GM12878 (cell line): ENCODE results near the gene CAPN2. TPM values are rescaled to one million over a fixed set of nuclear protein-coding genes. Genes with fewer than 3 reads are reported as not detected.

Source experiments
- ATAC-seq: fragments of 200-7000 bp; cut with Tn5 transposase; 3 replicates; pipeline ENCODE4 v1.9.1; 2020; ENCODE audit warnings: mild to moderate bottlenecking, moderate library complexity
- BruUV-seq: library from RNA; stranded (reverse); fragments of 400-500 nt; replicated peaks from 2 replicates; lab custom pipeline; 2021; lab: Mats Ljungman, UMichigan
- CTCF ChIA-PET: fragments of 300-600 bp; sonication (Branson Sonifier 250); formaldehyde crosslinking; extraction: SDS; loops from one replicate; lab custom pipeline; 2021; ENCODE audit warnings: inconsistent platforms; lab: Yijun Ruan, JAX
- POLR2A ChIA-PET: fragments of 350-600 bp; formaldehyde crosslinking; extraction: SDS; loops from one replicate; lab custom pipeline; 2021; ENCODE audit warnings: inconsistent platforms; lab: Charles Lee
- RAD21 ChIA-PET: fragments of 300-600 bp; sonication (Branson Sonifier 250); formaldehyde crosslinking; loops from one replicate; lab custom pipeline; 2023; ENCODE audit warnings: antibody characterized with exemption; ENCODE audit not compliant: unreplicated experiment; lab: Charles Lee
- SMC1A ChIA-PET: fragments of 300-600 bp; sonication (Branson Sonifier 250); formaldehyde crosslinking; loops from one replicate; lab custom pipeline; 2023; ENCODE audit not compliant: unreplicated experiment, uncharacterized antibody; lab: Charles Lee
- DNase-seq: peaks from one replicate; pipeline ENCODE4 v3.0.0-alpha.2; 2011; ENCODE audit warnings: low read depth, low spot score
- FAIRE-seq: peaks from 3 replicates; lab custom pipeline; 2011; peaks lifted over from hg19 to GRCh38; lab: Jason Lieb, UNC
- H2AFZ ChIP-seq: 2 replicates; pipeline ENCODE4 v1.6.0; 2011; ENCODE audit warnings: low read depth, low read length, control low read depth; ENCODE audit not compliant: control insufficient read depth
- H3K27ac ChIP-seq: 2 replicates; pipeline ENCODE4 v1.5.1; 2011; ENCODE audit warnings: control low read depth; ENCODE audit not compliant: control insufficient read depth, insufficient read depth
- H3K27me3 ChIP-seq, 2 experiments: replicated peaks in 1 of 2; 2 replicates each; pipeline versions ENCODE4 v1.6.0 to v1.6.1; 2011; ENCODE audit warnings: low read length in 1 of 2; ENCODE audit not compliant: control insufficient read depth in 2 of 2, insufficient read depth in 2 of 2
- H3K36me3 ChIP-seq, 2 experiments: 2 replicates each; pipeline ENCODE4 v1.5.1; 2011; ENCODE audit warnings: low read length in 1 of 2; ENCODE audit not compliant: control insufficient read depth in 2 of 2, insufficient read depth in 2 of 2
- H3K4me1 ChIP-seq: 2 replicates; pipeline ENCODE4 v1.6.1; 2011; ENCODE audit warnings: mild to moderate bottlenecking, low read length, moderate library complexity, mixed read lengths; ENCODE audit not compliant: control insufficient read depth, insufficient read depth
- H3K4me2 ChIP-seq: 2 replicates; pipeline ENCODE4 v1.6.0; 2011; ENCODE audit warnings: control low read depth; ENCODE audit not compliant: control insufficient read depth, insufficient read depth
- H3K4me3 ChIP-seq: fragments of 200-600 bp; sonication (generic); 2 replicates; pipeline ENCODE4 v1.5.1; 2016
- H3K79me2 ChIP-seq: 2 replicates; pipeline ENCODE4 v1.6.0; 2011; ENCODE audit warnings: low read length; ENCODE audit not compliant: control insufficient read depth, insufficient read depth
- H3K9ac ChIP-seq: 2 replicates; pipeline ENCODE4 v1.8.0; 2011; ENCODE audit warnings: low read length, control low read depth, mixed read lengths; ENCODE audit not compliant: control insufficient read depth, insufficient read depth
- H3K9me3 ChIP-seq: replicated peaks from 3 replicates; pipeline ENCODE4 v1.5.1; 2011; ENCODE audit warnings: mild to moderate bottlenecking, low read length; ENCODE audit not compliant: control insufficient read depth, insufficient read depth
- H4K20me1 ChIP-seq: 2 replicates; pipeline ENCODE4 v1.6.0; 2011; ENCODE audit not compliant: control insufficient read depth, insufficient read depth
- BCL11A ChIP-seq: IDR thresholded peaks from 2 replicates; pipeline ENCODE4 v1.6.1; 2011; ENCODE audit warnings: low read depth, low read length
- BHLHE40 ChIP-seq, 2 experiments: fragments of 450-650 bp in 1 of 2; IDR thresholded peaks; 2 replicates each; pipeline ENCODE4 v1.6.1; 2011 to 2017; ENCODE audit warnings: low read depth in 2 of 2, borderline replicate concordance in 1 of 2, improper control_type of control experiment in 1 of 2, low read length in 1 of 2, mild to moderate bottlenecking in 1 of 2
- CEBPB ChIP-seq, 2 experiments: fragments of 150-350 bp in 1 of 2; IDR thresholded peaks; 2 replicates each; pipeline ENCODE4 v1.6.1; 2012 to 2014; ENCODE audit warnings: low read depth in 2 of 2, low read length in 2 of 2, borderline replicate concordance in 1 of 2, inconsistent platforms in 1 of 2
- CTCF ChIP-seq, 3 experiments: IDR thresholded peaks in 2 of 3; conservative IDR thresholded peaks in 1 of 3; 2 replicates each; pipeline ENCODE4 v1.5.1; 2011; ENCODE audit warnings: low read depth in 3 of 3, low read length in 3 of 3, mild to moderate bottlenecking in 3 of 3, control low read depth in 2 of 3, moderate library complexity in 2 of 3, inconsistent platforms in 1 of 3, mixed read lengths in 1 of 3; ENCODE audit not compliant: control insufficient read depth in 2 of 3, insufficient read depth in 1 of 3; ENCODE audit errors: extremely low read depth in 1 of 3
- HDGF ChIP-seq: fragments of 450-650 bp; IDR thresholded peaks from 2 replicates; pipeline ENCODE4 v1.6.1; 2016; ENCODE audit warnings: antibody characterized with exemption
- IKZF1 ChIP-seq: fragments of 450-650 bp; conservative IDR thresholded peaks from 2 replicates; pipeline ENCODE4 v1.6.1; 2017; ENCODE audit warnings: antibody characterized with exemption, mild to moderate bottlenecking
- IKZF2 ChIP-seq, 2 experiments: fragments of 450-650 bp; IDR thresholded peaks; 2 replicates each; pipeline ENCODE4 v1.6.1; 2017; ENCODE audit warnings: mild to moderate bottlenecking in 2 of 2, moderate library complexity in 2 of 2
- NFYB ChIP-seq: IDR thresholded peaks from 2 replicates; pipeline ENCODE4 v1.6.1; 2011; ENCODE audit warnings: low read depth, mild to moderate bottlenecking, low read length, improper control_type of control experiment, moderate library complexity; ENCODE audit not compliant: insufficient read depth
- PAX5 ChIP-seq: IDR thresholded peaks from 2 replicates; pipeline ENCODE4 v1.6.1; 2011; ENCODE audit warnings: low read depth, low read length, borderline replicate concordance
- SKIL ChIP-seq: fragments of 450-650 bp; IDR thresholded peaks from 2 replicates; pipeline ENCODE4 v1.6.1; 2017; ENCODE audit warnings: mild to moderate bottlenecking, low read depth, inconsistent platforms; ENCODE audit not compliant: poor library complexity, severe bottlenecking
- TAF1 ChIP-seq: IDR thresholded peaks from 2 replicates; pipeline ENCODE4 v1.6.1; 2011; ENCODE audit warnings: mild to moderate bottlenecking, low read depth, low read length, borderline replicate concordance
- USF1 ChIP-seq: IDR thresholded peaks from 2 replicates; pipeline ENCODE4 v1.6.1; 2011; ENCODE audit warnings: borderline replicate concordance, low read depth, mild to moderate bottlenecking, moderate library complexity, mixed read lengths, low read length; ENCODE audit not compliant: insufficient read depth; ENCODE audit errors: extremely low read length
- ZNF217 ChIP-seq: fragments of 450-650 bp; IDR thresholded peaks from 2 replicates; pipeline ENCODE4 v1.6.1; 2017; ENCODE audit warnings: antibody characterized with exemption, mild to moderate bottlenecking
- ZNF592 ChIP-seq: fragments of 450-650 bp; IDR thresholded peaks from 2 replicates; pipeline ENCODE4 v1.6.1; 2017; ENCODE audit warnings: mild to moderate bottlenecking, moderate library complexity
- ZNF622 ChIP-seq: fragments of 450-650 bp; IDR thresholded peaks from 2 replicates; pipeline ENCODE4 v1.6.1; 2017; ENCODE audit warnings: mild to moderate bottlenecking, inconsistent platforms
- WGBS: methylation state at CpG from one replicate; pipeline ENCODE4 v1.1.6; 2016; ENCODE audit warnings: low lambda C conversion rate; ENCODE audit not compliant: insufficient replicate concordance, insufficient coverage; ENCODE audit errors: missing lambda C conversion rate; 5-methylcytosine and 5-hydroxymethylcytosine counted together
- in situ Hi-C: fragments of 300-500 bp; cut with MboI; formaldehyde crosslinking; loops from 9 replicates; pipeline ENCODE4 v1.14.3; 2018; ENCODE audit warnings: mixed read lengths
- intact Hi-C: fragments of 100-400 bp; cut with micrococcal nuclease; formaldehyde crosslinking; loops from one replicate; pipeline ENCODE4 v1.14.2; 2022; ENCODE audit not compliant: unreplicated experiment
- polyA plus RNA-seq, 11 experiments: library from polyadenylated mRNA; depleted of rRNA in 4 of 11; unstranded in 6 of 11; stranded (reverse) in 5 of 11; fragments of >200 nt; fragmentation: Nextera tagmentation in 4 of 11; fragmentation: Illumina TruSeq in 1 of 11; extraction: Ambion mirVana in 4 of 11; extraction: Trizol in 1 of 11; gene quantifications; 1 replicate in 1 of 11; 2 replicates in 10 of 11; pipeline versions ENCODE4 v1.2.1 to v1.2.3, GENCODE V29; 2011 to 2016; ENCODE audit warnings: inconsistent platforms in 2 of 11, missing spikeins in 2 of 11, low read depth in 1 of 11
- total RNA-seq, 4 experiments: library from RNA; depleted of rRNA in 3 of 4; stranded (reverse); fragments of >200 nt in 3 of 4; fragmentation: Illumina TruSeq in 1 of 4; extraction: Trizol in 1 of 4; gene quantifications; 2 replicates each; pipeline versions ENCODE4 v1.2.1 to v1.2.3, GENCODE V29; 2013 to 2021

Gene CAPN2
- total and polyA plus RNA-seq, 10 of the 15 experiments (the other 5 are each of a cell fraction or from before 2014, with no cell fraction given), result 6.0 to 21.4 (median 16.6) TPM

GRCh38 chr1:223802602-223803001 is 90.3 kb downstream of the CAPN2 start:
- Histone ChIP-seq H3K4me2 (no peak overlapping the region), H3K27me3 (no peaks in the 10 kb centered on the region), H3K36me3 (peaks cover 7% of the 10 kb centered on the region in 2 experiments; a peak in 1 of 4 replicates), H3K79me2 (no peaks in the 10 kb centered on the region), H3K9ac (no peak overlapping the region), H4K20me1 (no peaks in the 10 kb centered on the region), H3K27ac (no peak overlapping the region), H3K9me3 (no peaks in the 10 kb centered on the region), H2AFZ (no peak overlapping the region), H3K4me3 (no peak overlapping the region), H3K4me1 (no peaks in the 10 kb centered on the region)
- RAD21 ChIA-PET, result no interaction called here
- CTCF ChIA-PET, result interaction anchor here (0.7 to 1.8 kb wide), 6 partner anchors 10 to 262 kb away, joined by 3 to 6 read pairs (median 3); no protein-coding TSS in a partner anchor
- no TSS peak for BruUV-seq
- WGBS, result 69% methylated on average over 4 of the region's 4 CpGs
- SMC1A ChIA-PET, result interaction anchor here (0.7 to 1.3 kb wide), 3 partner anchors 8 to 248 kb away, joined by 3 read pairs; no protein-coding TSS in a partner anchor
- in situ Hi-C loops, result loop anchor here (25.0 kb wide), 1 partner anchor 535 kb away; the partner anchor contains the start of gene NVL
- no peak for FAIRE-seq
- no peak for ATAC-seq
- intact Hi-C loops, result no loop called here
- DNase-seq, result no peak
- POLR2A ChIA-PET, result no interaction called here
- no peak for TF ChIP-seq ZNF217
- TF ChIP-seq BCL11A, result no peak
- no peak for TF ChIP-seq SKIL
- TF ChIP-seq CEBPB (IDR thresholded peaks at IDR 0.05; ENCODE audit: borderline replicate concordance in 1 of 2, low read depth in 2 of 2, low read length in 2 of 2), result no peak
- TF ChIP-seq HDGF, result no peak
- TF ChIP-seq NFYB, result no peak
- no peak for TF ChIP-seq CTCF (IDR thresholded peaks at IDR 0.05 in 2 of 3, conservative IDR thresholded peaks at IDR 0.05 in 1 of 3; ENCODE audit: control insufficient read depth in 2 of 3, extremely low read depth in 1 of 3, insufficient read depth in 1 of 3, low read depth in 3 of 3, low read length in 3 of 3)
- TF ChIP-seq BHLHE40 (IDR thresholded peaks at IDR 0.05; ENCODE audit: borderline replicate concordance in 1 of 2, low read depth in 2 of 2, low read length in 1 of 2), result no peak
- TF ChIP-seq PAX5, result no peak
- TF ChIP-seq ZNF592, result no peak
- TF ChIP-seq TAF1, result no peak
- TF ChIP-seq IKZF2 (IDR thresholded peaks at IDR 0.05), result no peak
- TF ChIP-seq USF1, result no peak
- no peak for TF ChIP-seq IKZF1
- no peak for TF ChIP-seq ZNF622
